RWPE1 (cell line): ENCODE measurements around the gene REEP6.

Experiments
- CTCF ChIA-PET: fragments of 350-600 bp; sonication (Branson Sonifier 250); formaldehyde crosslinking; extraction: SDS; loops from one replicate; lab custom pipeline; 2021; lab: Yijun Ruan, JAX
- POLR2A ChIA-PET: fragments of 400-600 bp; formaldehyde crosslinking; extraction: SDS; loops from one replicate; lab custom pipeline; 2020; ENCODE audit warnings: antibody characterized with exemption; ENCODE audit not compliant: low non-redundant PET; lab: Yijun Ruan, JAX
- DNase-seq: peaks from one replicate; pipeline ENCODE4 v3.0.0; 2012; ENCODE audit warnings: low spot score
- H3K27ac ChIP-seq: fragments of 450-650 bp; 2 replicates; pipeline ENCODE4 v1.5.1; 2017
- CTCF ChIP-seq: fragments of 450-650 bp; conservative IDR thresholded peaks from 2 replicates; pipeline ENCODE4 v1.5.1; 2017; ENCODE audit warnings: low read depth, mild to moderate bottlenecking

REEP6 gene

GRCh38 chr19:1457031-1457739 is 33.8 kb upstream of the REEP6 start:
- DNase-seq, result no peak
- TF ChIP-seq CTCF, result no peak; the same call in 1 of the 2 replicates
- peak overlapping the region; percentile 43 for H3K27ac ChIP-seq
- ChIA-PET CTCF (interaction anchor here (0.6 to 1.0 kb wide), 2 partner anchors 10 to 57 kb away, joined by 3 to 6 read pairs; no protein-coding TSS in a partner anchor), POLR2A (interaction anchor here (0.8 kb wide), 1 partner anchor 46 kb away, joined by 3 read pairs; no protein-coding TSS in a partner anchor)

GRCh38 chr19:1457892-1458291 is 33.1 kb upstream of the REEP6 start:
- no peak for DNase-seq
- CTCF ChIA-PET, result interaction anchor here (1.0 kb wide), 1 partner anchor 10 kb away, joined by 6 read pairs; no protein-coding TSS in a partner anchor
- H3K27ac ChIP-seq, result no peak overlapping the region
- TF ChIP-seq CTCF, result no peak
- POLR2A ChIA-PET, result interaction anchor here (0.6 kb wide), 1 partner anchor 392 kb away, joined by 3 read pairs; no protein-coding TSS in a partner anchor

GRCh38 chr19:1459479-1459878 is 31.5 kb upstream of the REEP6 start:
- ChIA-PET CTCF (no interaction called here), POLR2A (no interaction called here)
- no peak for DNase-seq
- no peak overlapping the region for H3K27ac ChIP-seq
- TF ChIP-seq CTCF, result no peak

GRCh38 chr19:1460033-1460995 is 30.7 kb upstream of the REEP6 start:
- CTCF ChIA-PET, result interaction anchor here (0.6 kb wide), 1 partner anchor 572 kb away, joined by 3 read pairs; no protein-coding TSS in a partner anchor
- no peak overlapping the region for H3K27ac ChIP-seq
- no peak for TF ChIP-seq CTCF
- POLR2A ChIA-PET, result no interaction called here
- DNase-seq, result no peak

- ChIA-PET POLR2A (no interaction called here), CTCF (no interaction called here)
- DNase-seq, result no peak
- TF ChIP-seq CTCF, result no peak
- H3K27ac ChIP-seq, result 0 out of 2 replicates have a peak overlapping the region, but pooled peaks have one; percentile 10
Observed at GRCh38 chr19:1461862-1462261, 29.1 kb upstream of the REEP6 start.
